Right renal cortex interstitium (tissue), 3 donors: Measurements from ENCODE around the gene SCN4A. TPM values are rescaled to one million over a fixed set of nuclear protein-coding genes. Genes with fewer than 3 reads are reported as not detected.
"Not testable (repeated sequence)": the region's sequence is repeated elsewhere in the genome, so short reads cannot be mapped to it uniquely, and the experiment has no call there.

Experiments used
- DNase-seq, 3 donors: peaks; one replicate each; pipeline ENCODE4 v3.0.0-alpha.2; 2013; ENCODE audit warnings: low read depth in 3 of 3, low spot score in 2 of 3
- polyA plus RNA-seq, 3 donors: library from polyadenylated mRNA; unstranded; fragments of 120-200 nt; gene quantifications; one replicate each; pipeline ENCODE4 v1.2.1, GENCODE V29; 2013; ENCODE audit not compliant: insufficient read length in 3 of 3

Gene SCN4A
- polyA plus RNA-seq, 3 donors, result 0.85 to 1.3 (median 0.87) TPM

DNA sequence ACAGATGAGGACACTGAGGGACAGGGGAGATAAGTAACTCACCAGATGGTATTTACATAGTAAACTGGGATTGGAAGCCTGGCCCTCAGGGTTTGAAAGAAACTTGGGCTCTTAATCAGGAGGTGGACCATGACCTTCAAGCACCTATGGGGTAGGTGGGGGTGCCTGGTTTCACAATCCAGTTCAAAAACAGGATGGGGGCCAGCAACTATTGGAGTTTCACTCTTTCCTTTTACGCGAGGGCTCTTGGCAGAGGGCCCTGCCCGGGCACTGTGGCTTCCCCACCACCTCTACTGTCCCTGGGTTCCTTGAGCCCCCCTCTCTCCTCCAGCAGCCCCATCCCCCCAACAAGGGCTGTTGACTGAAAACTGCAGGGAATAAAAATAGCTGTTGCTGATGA lies 14.1 kb upstream of the SCN4A start:
- DNase-seq, result no peak

DNA sequence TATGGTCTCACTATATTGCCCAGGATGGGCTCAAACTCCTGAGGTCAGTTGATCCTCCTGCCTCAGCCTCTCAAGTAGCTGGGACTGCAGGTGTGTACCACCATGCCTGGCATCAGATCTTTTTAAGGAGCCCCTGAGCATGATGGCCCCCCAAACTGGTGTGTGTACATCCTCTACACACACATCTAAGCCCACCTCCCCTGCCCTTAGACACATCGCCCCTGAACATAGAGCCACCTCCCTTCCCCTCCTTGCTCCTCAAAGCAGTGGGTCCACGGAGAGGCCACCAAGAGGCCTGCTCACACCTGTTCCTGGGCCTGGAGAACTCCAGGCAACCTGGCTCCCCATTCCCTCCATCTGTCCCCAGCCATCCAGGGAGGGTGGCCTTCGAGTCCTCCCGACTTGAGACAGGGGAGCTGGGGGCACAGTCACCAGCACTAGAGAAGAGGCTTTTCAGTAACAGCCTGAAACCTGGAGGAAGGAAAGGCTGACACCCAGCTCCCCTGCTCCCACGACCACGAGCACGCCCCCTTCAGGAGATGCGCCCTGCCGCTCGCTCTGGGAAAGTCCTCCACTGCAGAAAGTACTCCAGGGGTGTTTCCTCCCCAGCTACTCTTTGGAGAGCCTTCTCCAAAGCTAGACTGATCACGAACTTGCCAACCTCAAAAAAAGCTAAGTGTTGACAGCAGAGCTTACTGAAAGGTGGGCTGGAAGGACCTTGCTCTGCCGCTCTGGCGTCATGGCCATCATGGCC lies 12.8 kb upstream of the SCN4A start:
- no peak for DNase-seq

DNA sequence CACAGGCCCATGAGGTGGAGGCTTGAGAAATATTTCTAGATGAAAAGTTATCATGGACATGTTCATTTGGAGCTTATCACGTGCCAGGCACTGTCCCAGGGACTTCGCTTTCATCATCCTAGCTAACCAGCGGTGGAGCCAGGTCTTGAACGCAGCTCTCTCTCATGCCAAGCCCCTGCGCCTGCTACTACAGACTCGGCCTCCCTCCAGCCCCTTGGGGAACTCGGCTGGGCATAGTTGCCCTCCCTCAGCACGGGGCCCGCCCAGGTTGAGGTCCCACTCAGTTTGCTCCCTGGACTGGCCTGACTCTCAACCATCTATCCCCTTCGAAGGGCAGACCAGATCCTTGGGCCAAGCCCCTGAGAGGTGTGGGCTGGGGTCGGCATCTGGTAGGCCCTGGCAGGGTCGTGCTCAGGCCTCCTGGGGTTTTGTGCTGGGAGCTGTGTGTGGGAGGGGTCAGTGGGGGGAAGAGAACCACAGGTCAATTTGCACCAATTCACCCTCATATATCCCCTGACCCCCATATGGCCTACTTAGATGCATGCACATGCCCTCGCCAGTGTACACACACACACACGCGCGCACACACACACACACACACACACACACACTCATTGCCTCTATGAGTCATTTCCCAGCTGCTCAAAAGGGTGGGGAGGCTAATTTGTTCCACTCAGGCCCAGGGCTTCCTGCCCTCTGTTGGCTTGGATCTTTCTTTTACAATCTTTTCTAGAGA lies 12.1 kb upstream of the SCN4A start:
- no peak for DNase-seq

DNA sequence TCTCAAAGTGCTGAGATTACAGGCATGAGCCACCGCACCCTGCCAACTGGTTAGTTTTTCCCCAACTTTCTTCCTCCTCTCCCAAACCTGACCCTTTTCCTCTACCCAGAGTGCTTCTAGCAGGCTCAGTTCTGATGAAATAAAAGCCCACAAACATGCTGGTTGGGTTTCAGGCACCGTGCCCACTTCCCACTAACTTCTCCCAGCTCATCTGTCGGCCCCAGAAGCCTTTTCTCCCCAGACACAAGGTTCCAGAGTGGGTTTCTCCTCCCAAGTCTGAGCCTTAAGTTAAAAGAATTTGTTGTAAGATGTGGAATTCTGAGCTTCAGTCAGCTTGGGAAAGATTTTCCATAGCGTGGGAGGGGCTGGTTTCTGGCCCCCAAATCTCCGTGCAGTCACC lies 11.5 kb upstream of the SCN4A start:
- DNase-seq, result no peak

DNA sequence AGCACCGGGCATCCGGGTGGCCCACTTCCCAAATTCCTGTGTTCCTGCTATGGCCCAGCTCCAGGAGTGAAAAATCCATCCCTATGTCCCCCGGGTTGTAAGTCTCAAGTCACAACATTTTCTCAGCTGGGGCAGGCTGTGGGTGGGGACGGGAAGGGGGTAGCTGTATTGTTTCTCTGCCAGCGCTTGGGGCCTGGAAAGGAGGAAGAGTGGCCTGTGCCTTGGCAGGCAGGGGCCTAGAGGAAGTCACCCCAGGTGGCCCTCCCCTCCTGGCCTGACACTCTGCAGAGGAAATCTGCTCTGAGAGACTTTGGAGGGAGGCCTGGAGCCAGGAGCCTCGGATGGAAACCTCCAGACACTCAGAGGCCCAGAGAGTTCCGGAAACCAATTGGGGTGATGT lies 10.6 kb upstream of the SCN4A start:
- no peak for DNase-seq

DNA sequence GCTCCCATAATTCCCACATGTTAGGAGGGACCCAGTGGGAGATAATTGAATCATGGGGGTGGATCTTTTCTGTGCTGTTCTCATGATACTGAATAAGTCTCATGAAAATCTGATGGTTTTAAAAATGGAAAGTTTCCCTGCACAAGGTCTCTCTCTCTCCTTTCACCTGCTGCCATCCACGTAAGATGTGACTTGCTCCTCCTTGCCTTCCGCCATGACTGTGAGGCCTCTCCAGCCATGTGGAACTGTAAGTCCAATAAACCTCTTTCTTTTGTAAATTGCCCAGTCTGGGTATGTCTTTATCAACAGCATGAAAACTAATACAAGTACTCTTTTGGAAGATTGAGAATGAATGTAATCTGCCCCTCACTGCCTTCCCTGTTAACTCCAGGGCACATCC lies 9.9 kb upstream of the SCN4A start:
- DNase-seq, result not testable (repeated sequence)

DNA sequence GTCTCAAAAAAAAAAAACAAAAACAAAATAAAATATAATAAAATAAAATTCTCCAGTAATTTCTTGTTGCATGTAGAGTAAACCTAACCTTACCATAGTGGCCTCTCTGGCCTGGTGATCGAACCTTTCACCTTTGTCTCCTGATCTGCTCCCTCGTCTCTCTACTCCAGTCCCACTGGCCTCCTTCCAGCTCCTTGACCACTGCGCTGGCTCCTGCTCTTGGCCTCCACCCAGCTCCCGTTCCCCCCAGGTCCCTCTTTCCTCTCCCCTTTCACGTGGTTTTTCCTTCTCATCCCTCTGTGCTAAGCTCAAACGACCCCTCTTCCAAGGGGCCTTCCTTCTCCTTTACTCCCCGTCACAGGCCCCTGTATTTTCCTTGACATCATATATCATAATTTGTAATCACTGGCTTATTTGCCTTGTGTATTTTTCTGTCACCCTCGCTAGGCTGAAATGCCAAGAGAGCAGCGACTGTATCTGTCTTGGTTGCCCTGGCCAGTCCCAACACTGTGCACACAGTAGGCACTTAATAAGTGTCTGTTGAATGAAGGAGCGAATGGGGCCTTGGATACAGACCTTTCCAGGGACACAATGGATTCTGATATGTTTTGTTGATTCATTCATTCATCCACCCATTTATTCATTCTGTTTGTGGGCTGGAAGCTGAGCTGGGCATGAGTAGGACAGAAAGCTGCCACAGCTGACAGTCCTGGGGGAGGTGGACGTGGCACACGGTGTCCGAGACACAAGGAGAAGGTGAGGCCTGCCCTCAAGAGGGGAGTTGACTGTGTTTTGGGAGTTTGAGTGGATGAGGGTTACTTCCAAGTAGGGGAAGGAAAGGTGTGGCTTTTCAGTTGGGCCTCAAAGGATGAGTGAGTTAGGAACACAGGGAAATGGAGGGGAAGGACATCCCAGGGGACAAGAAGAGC lies 5.8 kb upstream of the SCN4A start:
- DNase-seq, result no peak

DNA sequence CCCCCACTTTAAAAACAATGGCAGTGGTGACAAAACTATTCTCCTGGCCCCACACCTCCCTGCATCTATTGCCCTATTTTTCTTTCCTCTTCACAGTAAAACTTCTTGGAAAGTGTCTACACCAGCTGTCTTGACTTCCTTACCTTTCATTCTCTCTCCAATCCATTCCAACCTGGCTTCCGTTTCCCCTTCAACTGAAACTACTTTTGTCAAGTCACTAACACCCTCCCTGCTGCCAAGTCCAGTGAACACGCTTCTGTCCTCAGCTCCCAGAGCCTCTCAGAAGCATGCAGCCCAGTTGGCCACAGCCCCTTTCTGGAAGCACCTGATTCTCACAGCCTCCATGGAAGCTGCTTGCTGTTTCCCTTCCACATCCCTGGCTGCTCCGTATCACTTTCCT lies 4.0 kb upstream of the SCN4A start:
- DNase-seq, result no peak

DNA sequence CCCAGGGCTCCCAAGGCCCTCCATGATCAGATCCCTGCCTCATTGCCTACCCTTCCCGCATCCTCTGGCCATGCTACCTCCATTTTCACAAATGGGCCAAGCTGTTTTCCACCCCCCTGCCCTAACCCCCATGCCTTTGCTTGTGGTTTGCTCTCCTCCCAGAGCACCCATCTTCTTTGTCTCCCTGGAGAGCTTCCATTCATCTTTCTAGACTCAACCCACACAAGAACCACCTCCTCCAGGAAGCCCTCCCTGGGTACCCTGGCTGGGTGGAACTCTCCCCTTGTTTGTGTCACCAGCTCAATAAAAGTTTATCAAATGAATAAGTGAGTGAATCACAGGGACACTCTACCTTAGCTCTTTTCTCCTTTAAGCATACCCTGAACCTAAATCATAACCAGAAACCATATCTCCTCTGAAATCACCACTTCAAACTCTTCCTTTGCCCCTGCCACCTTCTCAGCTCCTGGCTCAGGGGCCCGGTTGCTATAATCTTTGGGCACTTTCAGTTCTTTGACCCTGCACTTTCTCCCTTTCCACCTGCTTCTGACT lies 2.9 kb upstream of the SCN4A start:
- DNase-seq, result no peak

DNA sequence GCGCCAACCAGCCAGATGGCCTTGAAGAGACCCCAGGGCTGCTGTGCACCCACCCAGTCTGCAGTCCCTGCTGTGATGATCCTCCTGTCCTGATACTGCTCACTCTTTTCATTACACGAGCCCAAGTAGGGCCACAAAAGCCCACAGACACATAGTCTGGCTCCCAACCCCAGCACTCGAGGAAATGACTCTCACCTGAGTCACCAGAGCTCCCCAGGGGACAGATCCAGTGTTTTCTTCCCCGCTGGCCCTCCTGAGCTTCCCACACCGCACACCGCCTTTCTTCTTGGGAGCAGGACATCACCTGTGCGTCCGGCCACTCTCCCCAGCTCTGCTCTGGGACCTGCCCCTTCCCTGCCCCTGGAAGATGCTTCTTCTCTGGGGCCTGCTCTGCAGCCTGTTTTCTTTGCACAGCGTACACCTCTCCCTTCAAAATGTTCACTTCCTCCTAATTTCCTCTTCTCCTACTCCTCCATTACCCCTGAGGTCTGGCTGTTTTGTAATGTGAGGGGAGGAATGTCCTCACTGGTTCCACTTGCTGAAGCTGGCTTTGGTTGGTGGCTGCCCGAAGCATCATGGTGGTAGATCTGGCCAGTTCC lies 2.0 kb upstream of the SCN4A start:
- DNase-seq, result no peak

DNA sequence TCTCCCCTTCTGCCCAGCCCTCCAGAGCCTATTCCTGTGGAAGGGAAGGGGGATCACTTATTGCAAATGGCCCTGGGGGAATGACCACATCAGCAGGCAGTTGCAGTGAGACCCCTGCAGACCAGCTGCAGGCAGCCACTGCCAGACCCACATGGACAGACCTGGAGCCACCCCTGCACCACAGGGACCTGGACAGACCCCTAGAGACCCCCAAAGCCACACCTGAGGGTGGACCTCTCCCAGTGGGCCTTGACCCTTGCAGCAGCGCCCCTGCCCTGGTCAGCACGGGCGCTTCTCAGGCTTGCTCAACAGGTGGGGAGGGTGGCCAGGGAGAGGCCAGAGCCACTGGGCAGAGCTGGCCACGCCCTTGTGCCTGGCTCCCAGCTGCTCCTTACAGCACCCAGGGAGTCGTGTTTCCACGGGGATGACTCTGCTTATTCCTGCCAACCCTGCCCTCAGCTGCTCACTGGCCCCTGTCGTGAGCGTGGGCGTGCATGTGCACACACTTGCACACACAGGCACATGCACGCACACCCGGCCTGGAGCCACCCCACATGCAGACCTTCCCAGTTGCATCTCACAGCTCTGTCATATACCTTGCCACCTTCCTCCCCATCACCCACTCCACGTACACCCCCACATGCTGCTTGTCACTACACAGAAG lies 1.3 kb upstream of the SCN4A start:
- no peak for DNase-seq

DNA sequence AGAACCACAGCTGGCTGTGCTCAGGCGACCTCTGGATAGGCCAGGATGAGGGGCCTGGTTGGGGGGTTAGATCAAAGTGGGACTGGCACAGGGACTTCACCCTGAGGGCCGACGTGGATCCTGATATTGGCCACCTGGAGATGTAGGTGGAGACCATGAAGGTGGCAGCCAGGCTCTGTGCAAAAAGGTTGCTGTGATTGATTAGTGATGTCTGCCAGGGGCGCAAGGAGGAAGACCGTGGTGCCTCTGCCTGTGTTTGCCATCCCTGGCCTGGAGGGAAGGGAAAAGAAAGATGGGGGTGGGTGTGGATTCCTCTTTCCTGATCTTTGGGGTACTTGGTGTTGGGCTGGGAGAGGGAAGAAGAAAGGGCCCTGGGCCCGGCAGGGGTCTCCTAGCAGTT lies 529 bp upstream of the SCN4A start:
- DNase-seq, result no peak

DNA sequence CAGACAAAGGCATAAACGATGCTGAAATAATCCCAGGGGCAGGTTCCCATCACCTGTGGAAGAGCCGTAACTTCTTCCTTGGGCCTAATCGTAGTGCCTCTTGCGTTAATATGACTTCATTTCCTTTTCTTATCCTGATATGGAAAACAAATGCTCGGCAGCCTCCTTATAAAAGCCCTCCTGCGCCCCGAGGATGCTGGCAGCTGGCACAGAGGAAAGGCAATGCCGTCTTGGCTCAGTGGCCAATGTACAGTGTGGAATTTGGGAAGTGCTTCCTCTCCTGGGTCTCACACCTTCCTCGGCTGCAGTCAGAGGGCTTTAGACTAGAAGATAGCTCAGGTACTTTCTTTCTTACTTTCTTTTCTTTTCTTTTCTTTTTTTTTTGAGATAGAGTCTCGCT lies 3.4 kb downstream of the SCN4A start:
- no peak for DNase-seq

DNA sequence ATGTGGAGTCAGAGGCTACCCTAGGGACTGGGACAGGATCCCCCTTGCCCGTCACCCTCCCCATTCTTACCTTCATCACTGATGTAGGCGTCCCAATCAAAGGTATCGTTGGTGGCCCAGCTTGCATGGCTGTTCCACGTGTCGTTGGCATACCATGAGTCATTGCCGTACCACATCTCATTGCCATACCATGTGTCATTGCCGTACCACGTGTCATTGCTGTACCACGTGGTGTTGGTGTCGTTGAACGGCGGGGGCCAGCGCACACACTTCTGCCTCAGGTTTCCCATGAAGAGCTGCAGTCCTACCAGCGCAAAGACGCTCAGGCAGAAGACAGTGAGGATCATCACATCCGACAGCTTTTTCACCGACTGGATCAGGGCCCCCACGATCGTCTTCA lies 4.8 kb downstream of the SCN4A start:
- DNase-seq, result no peak

DNA sequence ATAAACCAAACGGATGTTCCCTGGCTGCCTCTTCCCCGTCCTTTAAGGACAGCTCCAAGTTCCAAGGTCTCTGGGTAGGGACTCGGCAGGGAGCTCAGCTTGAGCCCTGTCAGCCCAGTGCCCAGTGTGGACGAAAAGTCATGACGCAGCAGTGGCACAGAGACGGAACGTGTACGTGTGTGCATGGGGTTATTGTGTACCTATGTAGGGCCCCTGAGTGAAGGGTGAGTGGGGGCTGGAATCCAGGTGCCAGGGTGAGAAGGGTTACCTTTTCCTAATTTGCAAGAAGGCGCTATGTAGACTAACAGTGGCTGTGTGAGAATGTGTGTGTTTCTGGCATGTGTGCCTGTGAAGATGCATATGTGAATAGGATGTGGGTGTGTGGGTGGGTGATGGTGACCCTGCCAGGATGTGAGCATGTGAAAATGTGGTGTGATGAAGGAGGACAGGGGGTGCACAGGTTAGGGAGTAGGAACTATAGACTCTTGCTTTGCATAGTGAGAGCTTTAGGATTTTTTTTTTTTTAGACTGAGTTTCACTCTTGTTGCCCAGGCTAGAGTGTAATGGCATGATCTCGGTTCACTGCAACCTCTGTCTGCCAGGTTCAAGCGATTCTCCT lies 6.0 kb downstream of the SCN4A start:
- no peak for DNase-seq

DNA sequence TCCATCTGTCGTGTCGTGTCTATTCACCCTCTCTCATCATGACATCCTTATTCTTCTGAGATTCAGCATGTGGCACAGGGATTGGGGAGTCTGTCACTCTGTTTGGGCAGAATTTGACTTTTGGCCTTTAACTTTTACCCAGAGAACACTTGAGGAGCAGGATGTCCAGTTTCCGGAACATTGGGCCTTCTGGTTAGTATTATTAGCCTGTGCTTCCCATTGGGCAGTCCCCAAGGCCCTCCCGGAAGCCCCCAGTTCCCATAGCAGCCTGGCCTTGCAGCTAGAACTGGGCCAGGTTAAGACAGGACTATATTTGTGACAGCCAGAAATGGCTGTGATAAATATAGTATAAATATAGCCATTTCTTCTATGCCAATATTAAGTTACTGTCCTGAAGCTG lies 9.6 kb downstream of the SCN4A start:
- DNase-seq, result no peak

DNA sequence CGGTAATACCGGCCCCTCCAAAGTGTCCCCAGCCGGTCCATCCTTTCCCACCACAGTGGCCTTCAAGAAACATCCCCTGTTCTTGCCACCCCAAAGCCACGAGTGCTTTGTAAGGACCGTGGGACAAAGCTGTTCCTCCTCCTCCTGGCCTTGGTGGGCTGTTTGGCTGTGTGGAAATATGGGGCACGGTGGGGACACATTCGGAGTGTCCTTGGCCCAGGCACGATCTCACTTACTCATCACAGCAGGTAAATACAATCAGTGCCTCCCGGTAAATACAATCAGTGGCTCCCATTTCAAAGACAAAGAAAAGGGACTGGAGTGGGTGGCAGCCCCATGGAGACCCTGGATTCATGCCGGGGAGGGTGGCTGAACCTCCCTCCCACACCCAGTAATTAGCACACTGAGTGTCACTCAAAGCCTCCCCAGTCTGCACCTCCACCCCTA lies 10.4 kb downstream of the SCN4A start:
- DNase-seq, result no peak

DNA sequence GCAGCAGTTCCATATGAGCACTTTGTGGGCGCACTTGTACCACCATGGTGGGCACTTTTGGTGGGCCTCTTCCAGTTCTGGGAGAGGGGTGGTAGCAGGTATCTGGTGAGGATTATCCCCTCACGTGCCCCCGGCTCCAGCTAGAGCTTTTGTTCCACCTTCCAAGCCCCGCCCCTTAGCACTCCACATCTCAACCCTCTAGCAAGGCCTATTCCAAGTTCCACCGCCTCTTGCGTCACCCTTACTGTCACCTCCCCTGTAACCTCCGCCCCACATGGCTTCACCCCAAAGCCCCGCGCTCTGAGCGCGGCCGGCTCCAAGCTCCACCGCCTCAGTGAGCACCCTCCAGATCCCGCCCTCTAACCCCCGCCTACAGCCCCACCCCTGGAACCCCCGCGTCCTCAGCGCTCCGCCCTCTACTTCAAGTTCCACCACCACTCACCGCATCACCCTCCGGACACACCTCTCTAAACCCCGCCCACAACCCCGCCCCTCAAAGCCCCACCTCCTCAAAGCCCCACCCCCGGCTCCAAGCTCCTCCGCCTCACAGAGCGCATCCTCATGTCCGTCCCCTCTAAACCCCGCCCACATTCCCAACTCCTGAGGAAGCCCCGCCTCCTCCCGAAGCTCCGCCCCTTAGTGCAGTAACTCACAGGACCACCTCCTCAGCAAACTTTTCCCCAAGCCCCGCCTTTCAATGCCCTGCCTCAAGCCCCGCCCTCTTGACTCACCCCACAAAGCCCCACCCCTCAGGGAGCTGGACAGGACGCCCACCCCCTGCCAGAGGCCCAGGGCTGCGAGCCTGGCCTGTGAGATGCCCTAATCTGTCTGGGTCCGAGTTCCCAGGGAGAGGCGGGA lies 11.1 kb downstream of the SCN4A start:
- DNase-seq, result no peak

DNA sequence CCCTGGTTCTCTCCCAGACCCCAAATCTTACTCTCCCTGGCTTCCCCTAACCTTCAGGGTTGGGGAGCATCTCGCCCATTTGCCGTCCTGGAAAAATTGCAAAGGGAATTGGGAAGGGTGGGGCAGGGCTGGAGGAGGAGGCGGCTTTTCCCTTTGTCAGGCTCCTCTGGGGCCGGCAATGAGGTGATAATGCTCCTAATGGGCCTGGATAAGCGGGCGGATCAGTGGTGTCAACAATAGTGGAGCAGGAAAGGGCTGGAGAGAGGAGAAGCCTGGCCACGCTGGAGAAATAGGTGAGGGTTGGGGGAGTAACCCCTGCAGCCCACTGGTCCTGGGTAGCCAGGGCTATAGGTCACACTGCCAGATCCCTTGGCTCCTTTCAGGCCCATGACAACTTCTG lies 12.3 kb downstream of the SCN4A start:
- DNase-seq, result no peak
